HG02973 (cell line): ENCODE measurements around the gene COL23A1.

Source experiments
- ATAC-seq: cut with Tn5 transposase; IDR thresholded peaks from one replicate; pipeline ENCODE4 v1.9.1; 2021; ENCODE audit warnings: moderate library complexity; ENCODE audit not compliant: unreplicated experiment

The COL23A1 gene

GRCh38 chr5:178589180-178590140 is 733 bp downstream of the COL23A1 start:
- ATAC-seq = no peak

- no peak for ATAC-seq
Measured at GRCh38 chr5:178588769-178589168, 1.4 kb downstream of the COL23A1 start.

GRCh38 chr5:178587763-178588611 is 2.2 kb downstream of the COL23A1 start:
- ATAC-seq = no peak

- ATAC-seq = no peak
Measured at GRCh38 chr5:178586396-178586795, 3.8 kb downstream of the COL23A1 start.

GRCh38 chr5:178585421-178585820 is 4.8 kb downstream of the COL23A1 start:
- peak; percentile 59 for ATAC-seq

- ATAC-seq = no peak
Measured at GRCh38 chr5:178583279-178583678, 6.9 kb downstream of the COL23A1 start.

- no peak for ATAC-seq
Measured at GRCh38 chr5:178582291-178582690, 7.9 kb downstream of the COL23A1 start.

GRCh38 chr5:178581621-178582020 is 8.6 kb downstream of the COL23A1 start:
- ATAC-seq = no peak

GRCh38 chr5:178580271-178580955 is 9.8 kb downstream of the COL23A1 start:
- no peak for ATAC-seq

GRCh38 chr5:178577944-178578343 is 12.2 kb downstream of the COL23A1 start:
- ATAC-seq = no peak

GRCh38 chr5:178577376-178577839 is 12.8 kb downstream of the COL23A1 start:
- ATAC-seq = no peak

- no peak for ATAC-seq
Measured at GRCh38 chr5:178576591-178577351, 13.4 kb downstream of the COL23A1 start.

GRCh38 chr5:178573216-178573615 is 17.0 kb downstream of the COL23A1 start:
- ATAC-seq = no peak

- ATAC-seq = no peak
Measured at GRCh38 chr5:178572617-178573016, 17.6 kb downstream of the COL23A1 start.

GRCh38 chr5:178569485-178569884 is 20.7 kb downstream of the COL23A1 start:
- ATAC-seq = no peak

- no peak for ATAC-seq
Measured at GRCh38 chr5:178564811-178565550, 25.2 kb downstream of the COL23A1 start.

GRCh38 chr5:178564397-178564796 is 25.8 kb downstream of the COL23A1 start:
- no peak for ATAC-seq

GRCh38 chr5:178563621-178564020 is 26.6 kb downstream of the COL23A1 start:
- no peak for ATAC-seq

GRCh38 chr5:178561746-178562264 is 28.4 kb downstream of the COL23A1 start:
- ATAC-seq = no peak
